Ureter (tissue), 1 donor: ENCODE data around the gene HELB. TPM values are rescaled to one million over a fixed set of nuclear protein-coding genes. Genes with fewer than 3 reads are reported as not detected.

Source experiments
- DNase-seq: peaks from one replicate; pipeline ENCODE4 v3.0.0-alpha.2; 2020; ENCODE audit warnings: low spot score
- total RNA-seq: library from RNA; stranded (reverse); gene quantifications from one replicate; pipeline ENCODE4 v1.2.4, GENCODE V29; 2023
- donor health status: DM: yes; HTN: yes; CAD: no.

Gene HELB
- total RNA-seq, 1 donor from 2014 or later: 7.0 TPM

DNA sequence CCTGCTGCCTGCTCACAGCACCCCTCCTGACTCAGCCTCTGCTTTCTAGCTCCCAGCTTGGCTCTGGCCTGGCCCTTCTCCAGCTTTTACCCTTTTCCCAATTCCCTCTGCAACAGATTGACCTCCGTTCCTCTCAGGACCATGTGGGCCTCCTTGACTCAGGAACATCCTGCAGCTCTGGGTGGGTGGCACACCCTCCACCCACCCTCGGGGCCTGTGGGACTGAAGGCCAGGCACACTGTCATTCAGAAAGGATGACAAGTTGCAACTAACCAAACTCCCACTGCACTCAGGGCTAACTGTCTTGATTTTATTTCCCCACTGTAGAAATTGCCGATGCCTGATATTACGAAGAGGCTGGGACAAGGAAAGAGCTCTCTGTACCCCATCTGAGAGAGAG, 59.4 kb downstream of the HELB start:
- no peak for DNase-seq

DNA sequence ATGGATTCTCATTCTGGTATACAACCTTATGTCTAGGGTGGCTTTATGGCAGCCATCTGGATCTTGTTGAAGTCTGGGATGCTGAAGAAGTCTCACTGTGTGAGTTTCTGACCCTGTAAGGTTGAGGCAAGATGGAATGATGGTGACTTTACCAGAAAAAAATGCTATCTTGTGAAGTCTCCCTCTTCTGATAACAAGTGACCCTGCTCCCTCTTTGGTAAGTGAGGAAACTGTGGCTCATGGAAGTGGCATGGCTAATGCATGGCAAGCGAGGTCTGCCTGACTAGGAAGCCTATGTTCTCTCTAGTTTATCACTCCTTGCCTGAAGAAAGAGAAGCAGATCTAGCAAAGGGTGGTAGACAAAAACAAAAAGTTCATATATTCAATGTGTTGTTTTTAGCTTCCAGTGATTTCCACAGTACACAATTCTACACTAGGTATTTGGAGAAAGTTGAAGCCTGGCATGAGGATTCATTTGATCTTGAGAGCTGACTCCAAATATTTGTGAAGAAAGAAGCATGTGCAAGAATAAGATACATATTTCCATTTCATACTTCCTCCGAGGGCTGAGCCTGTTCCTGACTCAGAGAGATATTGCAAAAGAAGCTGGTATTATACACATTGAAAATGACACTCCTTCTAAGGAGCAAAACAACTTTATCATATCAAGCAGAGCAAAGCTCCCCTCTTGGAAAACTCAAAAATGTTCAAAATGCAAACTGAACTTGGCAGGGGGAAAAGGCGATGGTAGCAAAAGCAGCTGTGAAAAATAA, 63.6 kb downstream of the HELB start:
- no peak for DNase-seq

DNA sequence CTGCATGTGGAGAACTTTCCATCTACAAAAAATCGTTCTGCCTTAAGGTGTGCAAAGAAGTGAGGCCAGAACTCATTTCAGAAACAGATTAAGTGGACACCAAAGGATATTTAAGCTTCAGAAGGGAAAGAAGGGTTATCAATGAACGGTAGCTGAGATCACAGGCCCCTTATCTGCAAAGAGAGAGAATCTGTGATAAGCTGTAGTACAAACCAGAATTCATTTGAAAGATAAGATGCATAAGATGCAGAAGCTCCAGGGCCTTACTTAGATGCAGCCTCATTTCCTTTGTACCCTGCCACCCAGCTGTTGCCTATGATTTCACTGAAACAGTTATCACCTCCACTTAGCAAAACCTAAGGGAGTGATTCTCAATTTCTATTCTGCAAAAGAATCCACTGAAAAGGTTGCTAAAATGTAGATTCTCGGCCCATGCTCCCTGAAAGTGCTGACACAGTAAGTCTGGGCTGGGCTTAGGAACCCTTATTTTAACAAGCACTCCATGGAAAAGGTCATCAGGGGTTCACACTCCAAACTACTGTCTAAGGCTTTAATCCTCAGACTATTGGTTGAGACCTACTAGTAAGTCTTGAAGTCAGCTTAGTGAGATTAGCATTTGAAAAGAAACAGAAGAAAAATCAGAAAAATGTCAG, 64.8 kb downstream of the HELB start:
- DNase-seq: no peak

DNA sequence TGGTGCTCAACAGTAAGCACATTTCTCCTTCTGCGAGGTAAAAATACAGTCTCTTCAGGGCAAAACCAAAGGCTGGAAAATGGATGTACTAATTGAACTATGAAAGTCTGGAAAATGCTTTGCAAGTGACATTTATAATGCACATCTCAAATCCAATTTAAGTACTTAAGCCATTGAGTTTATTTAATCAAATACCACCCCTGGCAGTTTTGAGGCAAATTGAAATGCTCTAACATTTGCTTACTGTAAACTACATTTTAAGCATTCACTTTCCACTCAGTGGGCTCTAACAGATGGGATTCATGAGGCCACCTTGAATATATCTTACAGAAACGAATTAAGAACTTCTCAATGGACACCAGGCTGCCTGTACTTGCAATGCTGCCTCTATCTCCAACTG, 69.7 kb downstream of the HELB start:
- no peak for DNase-seq

DNA sequence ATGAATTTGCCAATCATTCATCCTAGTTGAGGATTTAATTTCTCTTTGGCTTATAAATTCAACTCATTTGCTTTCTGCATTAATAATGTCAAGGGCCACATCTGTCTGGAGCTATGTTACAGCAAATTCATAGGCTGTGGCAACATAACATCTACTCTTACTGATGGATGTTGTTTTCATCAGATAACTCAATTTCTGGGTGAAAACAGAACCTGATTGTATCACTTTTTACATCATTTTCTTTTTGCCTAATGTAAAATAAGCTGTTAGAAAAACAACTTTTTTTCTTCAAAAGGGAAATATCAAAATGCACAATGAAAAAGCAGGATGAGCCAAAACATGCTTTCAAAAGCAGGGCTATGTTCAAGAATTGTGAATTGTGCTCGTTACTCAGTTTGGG, 73.3 kb downstream of the HELB start:
- DNase-seq: no peak

DNA sequence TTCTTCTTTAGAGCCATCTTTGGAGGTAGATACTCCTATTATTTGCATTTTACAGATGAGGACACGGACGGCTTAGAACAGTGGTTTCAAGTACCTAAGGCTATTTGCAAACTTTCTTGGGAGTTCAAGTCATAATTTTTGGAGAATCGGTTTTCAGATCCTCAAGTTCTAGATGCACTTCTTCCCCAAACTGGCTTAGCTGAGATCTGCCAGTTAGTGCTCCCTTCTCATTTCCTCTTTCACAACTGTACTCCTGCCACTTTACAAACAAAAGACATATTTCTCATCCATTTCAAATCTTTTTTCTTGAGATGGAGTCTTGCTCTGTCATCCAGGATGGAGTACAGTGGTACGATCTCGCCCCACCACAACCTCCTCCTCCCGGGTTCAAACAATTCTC, 77.3 kb downstream of the HELB start:
- no peak for DNase-seq

DNA sequence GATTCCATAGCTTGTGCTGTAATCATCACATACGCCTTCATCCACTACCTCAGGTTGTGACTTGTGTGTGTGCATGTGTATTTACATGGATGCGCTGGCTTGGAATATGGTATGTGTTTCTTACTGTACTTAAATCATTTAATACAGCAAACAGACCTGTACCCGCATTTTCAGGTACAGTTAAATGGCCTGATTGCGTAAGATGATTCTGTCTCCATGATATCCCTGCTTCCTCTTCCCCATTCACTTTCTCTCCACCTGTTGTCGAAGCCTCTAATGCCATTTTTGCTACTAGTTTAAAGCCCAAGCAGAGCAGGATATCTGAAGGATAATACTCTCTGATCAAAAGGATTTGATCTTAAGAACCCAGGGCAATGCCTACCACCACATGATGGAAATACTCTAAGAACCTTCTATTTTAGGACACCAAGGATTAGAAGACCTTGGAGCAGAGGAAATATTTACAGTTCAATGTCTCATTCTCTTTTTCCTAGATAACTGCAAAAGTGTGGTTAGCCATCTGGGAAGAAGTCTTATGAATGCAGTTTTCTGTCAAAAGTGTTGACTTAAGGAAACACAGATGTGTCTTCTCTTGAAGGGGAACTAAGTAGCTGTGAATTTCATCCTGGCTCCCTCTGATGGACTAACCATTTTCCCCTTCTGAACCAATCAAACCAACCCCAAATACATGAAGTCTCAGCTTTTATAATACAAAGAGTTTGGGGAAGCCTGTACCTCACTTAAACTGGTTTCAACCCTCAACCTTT, 78.7 kb downstream of the HELB start:
- DNase-seq: no peak

DNA sequence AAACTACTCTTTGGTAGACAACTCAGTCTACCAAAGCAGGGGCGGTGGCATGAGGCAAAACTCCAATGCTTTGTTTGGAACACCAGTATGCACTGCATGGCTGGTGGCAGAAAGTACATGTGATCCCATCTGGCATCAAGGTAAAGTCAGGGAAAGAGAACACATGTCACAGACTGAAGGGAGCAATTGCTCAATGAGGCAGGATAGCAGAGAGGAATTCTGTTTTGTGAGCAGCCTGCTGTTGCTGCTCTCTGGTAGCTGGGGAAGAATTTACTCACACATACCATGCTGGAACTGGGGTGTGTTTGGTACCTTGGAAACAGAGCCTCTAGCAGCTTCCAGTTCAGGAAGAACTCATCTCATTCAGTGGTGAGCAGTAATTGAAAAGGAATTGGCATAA, 84.8 kb downstream of the HELB start:
- no peak for DNase-seq

Other genes starting within 250 kb of the HELB start
- 27.6 TPM for gene LLPH, start 171.7 kb upstream of the HELB start, total RNA-seq
- gene TMBIM4, start 132.5 kb upstream of the HELB start, total RNA-seq: 124 TPM
- gene IRAK3, start 113.3 kb upstream of the HELB start, total RNA-seq: 23.1 TPM